ENCODE measurements around the gene ALLC. TPM values are rescaled to one million over a fixed set of nuclear protein-coding genes. Genes with fewer than 3 reads are reported as not detected.
"Not testable (repeated sequence)": the region's sequence is repeated elsewhere in the genome, so short reads cannot be mapped to it uniquely, and the experiment has no call there.

Gene ALLC
- total and polyA plus RNA-seq, 7 experiments from 2014 or later = not detected

- no peaks in the 10 kb centered on the region for H3K27me3 ChIP-seq (ENCODE audit: control insufficient read depth in 2 of 2, insufficient read depth in 2 of 2, low read length in 2 of 2)
- intact Hi-C loops (cut with micrococcal nuclease) = no loop called here
- Mint-ChIP-seq H3K36me3 (peaks cover 0 to 12% (median 0%) of the 10 kb centered on the region in 5 donors), H3K4me1 (peaks cover 0 to 34% (median 4%) of the 10 kb centered on the region in 7 donors), H3K27ac (no peak overlapping the region), H3K9me3 (peaks cover 0 to 35% (median 10%) of the 10 kb centered on the region in 11 donors), H3K27me3 (peaks cover 0 to 4% (median 0%) of the 10 kb centered on the region in 5 donors), H3K4me3 (no peak overlapping the region)
- CTCF ChIA-PET = no interaction called here
- POLR2A ChIA-PET = no interaction called here
- DNase-seq (no peak), ATAC-seq (no peak)
- H3K9me3 ChIP-seq (ENCODE audit: control insufficient read depth in 2 of 3, low read length in 3 of 3) = no peaks in the 10 kb centered on the region
- H3K27ac ChIP-seq (ENCODE audit: low read depth, low read length) = no peak overlapping the region
- no peaks in the 10 kb centered on the region for H3K36me3 ChIP-seq (ENCODE audit: control insufficient read depth in 2 of 3, insufficient read depth in 3 of 3, low read length in 3 of 3)
- peaks cover 0 to 6% of the 10 kb centered on the region in 2 donors for H3K4me1 ChIP-seq (ENCODE audit: control insufficient read depth in 2 of 2, insufficient read depth in 2 of 2, low read length in 2 of 2)
- no peak overlapping the region for H3K4me3 ChIP-seq (ENCODE audit: low read length)
Measured at GRCh38 chr2:3612639-3613523, 45.1 kb upstream of the ALLC start.

DNA sequence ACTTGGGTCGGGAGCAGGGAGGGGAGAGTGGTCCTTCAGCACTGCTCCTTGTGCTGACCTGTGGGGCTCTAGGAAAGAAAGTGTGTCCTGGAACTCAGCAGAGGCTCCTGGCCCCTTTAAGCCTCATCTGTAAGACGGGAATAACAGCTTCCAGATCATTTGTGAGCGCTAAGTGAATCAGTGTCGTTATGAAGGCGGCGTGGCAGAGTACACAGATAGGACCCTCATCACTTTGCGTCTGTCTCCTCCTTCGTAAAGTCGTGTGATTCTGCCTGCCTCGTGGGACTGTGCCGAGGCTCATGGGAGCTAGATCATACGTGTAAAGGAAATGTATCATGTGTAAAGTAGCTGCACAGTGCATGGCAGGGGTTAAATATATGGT is 44.5 kb upstream of the ALLC start:
- no peaks in the 10 kb centered on the region for H3K9me3 ChIP-seq (ENCODE audit: control insufficient read depth in 2 of 3, low read length in 3 of 3)
- no peak overlapping the region for H3K4me3 ChIP-seq (ENCODE audit: low read length)
- Mint-ChIP-seq H3K4me1 (peaks cover 0 to 28% (median 4%) of the 10 kb centered on the region in 7 donors), H3K27me3 (peaks cover 0 to 4% (median 0%) of the 10 kb centered on the region in 5 donors), H3K27ac (no peak overlapping the region), H3K4me3 (no peak overlapping the region), H3K36me3 (peaks cover 0 to 12% (median 0%) of the 10 kb centered on the region in 5 donors), H3K9me3 (peaks cover 0 to 41% (median 10%) of the 10 kb centered on the region in 11 donors)
- ATAC-seq (no peak), DNase-seq (no peak)
- H3K27ac ChIP-seq (ENCODE audit: low read depth, low read length) = no peak overlapping the region
- ChIA-PET CTCF (no interaction called here), POLR2A (no interaction called here)
- intact Hi-C loops (cut with micrococcal nuclease) = no loop called here
- H3K4me1 ChIP-seq (ENCODE audit: control insufficient read depth in 2 of 2, insufficient read depth in 2 of 2, low read length in 2 of 2) = peaks cover 0 to 5% of the 10 kb centered on the region in 2 donors
- no peaks in the 10 kb centered on the region for H3K27me3 ChIP-seq (ENCODE audit: control insufficient read depth in 2 of 2, insufficient read depth in 2 of 2, low read length in 2 of 2)
- H3K36me3 ChIP-seq (ENCODE audit: control insufficient read depth in 2 of 3, insufficient read depth in 3 of 3, low read length in 3 of 3) = no peaks in the 10 kb centered on the region

- POLR2A ChIA-PET; H3K27me3 Mint-ChIP-seq; H3K27ac ChIP-seq (ENCODE audit: low read depth, low read length); H3K27ac Mint-ChIP-seq; CTCF ChIA-PET; intact Hi-C loops (cut with micrococcal nuclease); DNase-seq; H3K36me3 ChIP-seq (ENCODE audit: control insufficient read depth in 2 of 3, insufficient read depth in 3 of 3, low read length in 3 of 3); H3K9me3 ChIP-seq (ENCODE audit: control insufficient read depth in 2 of 3, low read length in 3 of 3); H3K4me3 ChIP-seq (ENCODE audit: low read length); H3K27me3 ChIP-seq (ENCODE audit: control insufficient read depth in 2 of 2, insufficient read depth in 2 of 2, low read length in 2 of 2); H3K4me1 ChIP-seq (ENCODE audit: control insufficient read depth in 2 of 2, insufficient read depth in 2 of 2, low read length in 2 of 2); ATAC-seq; H3K4me3 Mint-ChIP-seq: not testable (repeated sequence)
- peaks cover 0 to 18% (median 0%) of the 10 kb centered on the region in 7 donors for H3K4me1 Mint-ChIP-seq
- H3K9me3 Mint-ChIP-seq = peaks cover 0 to 42% (median 10%) of the 10 kb centered on the region in 11 donors
- H3K36me3 Mint-ChIP-seq = peaks cover 0 to 12% (median 0%) of the 10 kb centered on the region in 5 donors
Measured at GRCh38 chr2:3614743-3615142, 43.3 kb upstream of the ALLC start.

- DNase-seq; H3K4me3 Mint-ChIP-seq; intact Hi-C loops (cut with micrococcal nuclease); POLR2A ChIA-PET; H3K4me1 Mint-ChIP-seq; H3K27me3 Mint-ChIP-seq; CTCF ChIA-PET; H3K4me1 ChIP-seq (ENCODE audit: control insufficient read depth in 2 of 2, insufficient read depth in 2 of 2, low read length in 2 of 2); H3K27ac ChIP-seq (ENCODE audit: low read depth, low read length); ATAC-seq; H3K4me3 ChIP-seq (ENCODE audit: low read length); H3K27ac Mint-ChIP-seq; H3K27me3 ChIP-seq (ENCODE audit: control insufficient read depth in 2 of 2, insufficient read depth in 2 of 2, low read length in 2 of 2); H3K9me3 ChIP-seq (ENCODE audit: control insufficient read depth in 2 of 3, low read length in 3 of 3); H3K36me3 ChIP-seq (ENCODE audit: control insufficient read depth in 2 of 3, insufficient read depth in 3 of 3, low read length in 3 of 3): not testable (repeated sequence)
- Mint-ChIP-seq H3K9me3 (peaks cover 0 to 42% (median 10%) of the 10 kb centered on the region in 11 donors), H3K36me3 (peaks cover 0 to 12% (median 0%) of the 10 kb centered on the region in 5 donors)
Measured at GRCh38 chr2:3615541-3616200, 42.3 kb upstream of the ALLC start.

DNA sequence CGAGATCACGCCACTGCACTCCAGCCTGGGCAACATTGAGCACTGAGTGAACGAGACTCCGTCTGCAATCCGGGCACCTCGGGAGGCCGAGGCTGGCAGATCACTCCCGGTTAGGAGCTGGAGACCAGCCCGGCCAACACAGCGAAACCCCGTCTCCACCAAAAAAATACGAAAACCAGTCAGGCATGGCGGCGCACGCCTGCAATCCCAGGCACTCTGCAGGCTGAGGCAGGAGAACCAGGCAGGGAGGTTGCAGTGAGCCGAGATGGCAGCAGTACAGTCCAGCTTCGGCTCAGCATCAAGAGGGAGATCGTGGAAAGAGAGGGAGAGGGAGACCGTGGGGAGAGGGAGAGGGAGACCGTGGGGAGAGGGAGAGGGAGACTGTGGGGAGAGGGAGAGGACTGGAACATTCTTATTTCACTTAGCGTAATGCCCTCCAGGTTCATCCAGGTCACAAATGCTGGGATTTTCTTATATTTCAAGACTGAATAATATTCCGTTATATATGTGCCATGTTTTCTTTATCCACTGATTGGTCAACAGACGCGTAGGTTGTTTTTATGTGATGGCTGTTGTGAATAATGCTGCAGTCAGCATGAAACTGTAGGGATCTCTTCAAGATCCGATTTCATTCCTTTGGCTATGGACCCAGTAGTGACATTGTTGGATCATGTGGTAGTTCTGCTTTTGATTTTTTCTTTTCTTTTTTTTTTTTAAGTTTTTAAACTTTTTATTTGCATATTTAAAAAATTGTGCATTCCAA is 41.4 kb upstream of the ALLC start:
- intact Hi-C loops (cut with micrococcal nuclease) = not testable (repeated sequence)

GRCh38 chr2:3617198-3617890 is 40.7 kb upstream of the ALLC start:
- POLR2A ChIA-PET = no interaction called here
- H3K36me3 Mint-ChIP-seq = peaks cover 0 to 9% (median 0%) of the 10 kb centered on the region in 5 donors
- no peak for ATAC-seq

More for the DNA sequence above, 41.4 kb upstream of the ALLC start:
- H3K4me3 ChIP-seq (ENCODE audit: low read length); H3K4me1 Mint-ChIP-seq; H3K36me3 ChIP-seq (ENCODE audit: control insufficient read depth in 2 of 3, insufficient read depth in 3 of 3, low read length in 3 of 3); H3K4me3 Mint-ChIP-seq; H3K27me3 ChIP-seq (ENCODE audit: control insufficient read depth in 2 of 2, insufficient read depth in 2 of 2, low read length in 2 of 2); CTCF ChIA-PET; ATAC-seq; POLR2A ChIA-PET; DNase-seq; H3K9me3 ChIP-seq (ENCODE audit: control insufficient read depth in 2 of 3, low read length in 3 of 3); H3K4me1 ChIP-seq (ENCODE audit: control insufficient read depth in 2 of 2, insufficient read depth in 2 of 2, low read length in 2 of 2); H3K36me3 Mint-ChIP-seq; H3K27ac ChIP-seq (ENCODE audit: low read depth, low read length): not testable (repeated sequence)
- Mint-ChIP-seq H3K9me3 (peaks cover 0 to 42% (median 10%) of the 10 kb centered on the region in 11 donors), H3K27me3 (peaks cover 0 to 12% (median 3%) of the 10 kb centered on the region in 5 donors), H3K27ac (peak overlapping the region in 1 of 9 donors; percentile 73)

More at GRCh38 chr2:3617198-3617890, 40.7 kb upstream of the ALLC start:
- no peaks in the 10 kb centered on the region for H3K4me1 Mint-ChIP-seq
- peaks cover 0 to 12% (median 3%) of the 10 kb centered on the region in 5 donors for H3K27me3 Mint-ChIP-seq
- Histone ChIP-seq H3K9me3 (ENCODE audit: control insufficient read depth in 2 of 3, low read length in 3 of 3) (no peaks in the 10 kb centered on the region), H3K4me3 (ENCODE audit: low read length) (no peak overlapping the region), H3K36me3 (ENCODE audit: control insufficient read depth in 2 of 3, insufficient read depth in 3 of 3, low read length in 3 of 3) (no peaks in the 10 kb centered on the region), H3K4me1 (ENCODE audit: control insufficient read depth in 2 of 2, insufficient read depth in 2 of 2, low read length in 2 of 2) (no peaks in the 10 kb centered on the region), H3K27me3 (ENCODE audit: control insufficient read depth in 2 of 2, insufficient read depth in 2 of 2, low read length in 2 of 2) (no peaks in the 10 kb centered on the region), H3K27ac (ENCODE audit: low read depth, low read length) (no peak overlapping the region)
- no peak overlapping the region for H3K4me3 Mint-ChIP-seq
- no peak overlapping the region for H3K27ac Mint-ChIP-seq
- no peak for DNase-seq
- H3K9me3 Mint-ChIP-seq = peaks cover 0 to 42% (median 7%) of the 10 kb centered on the region in 11 donors
- intact Hi-C loops (cut with micrococcal nuclease) = no loop called here
- CTCF ChIA-PET = no interaction called here

All from naive thymus-derived CD4-positive, alpha-beta T cell (primary cell).